ENCODE data around the gene ATG7. TPM values are rescaled to one million over a fixed set of nuclear protein-coding genes. Genes with fewer than 3 reads are reported as not detected.

Gene ATG7
- total and polyA plus RNA-seq, 4 donors, result 7.4 to 53.8 (median 15.6) TPM

GRCh38 chr3:11245827-11246662 is 26.2 kb upstream of the ATG7 start:
- H3K4me3 ChIP-seq (ENCODE audit: low read depth in 1 of 3, low read length in 3 of 3), result no peak overlapping the region
- H3K9ac ChIP-seq (ENCODE audit: low read depth in 1 of 2, low read length in 2 of 2), result no peak overlapping the region
- H3K36me3 ChIP-seq (ENCODE audit: control insufficient read depth in 4 of 4, insufficient read depth in 3 of 4, low read depth in 1 of 4, low read length in 3 of 4), result no peaks in the 10 kb centered on the region
- no peaks in the 10 kb centered on the region for H3K27me3 ChIP-seq (ENCODE audit: control insufficient read depth in 4 of 4, insufficient read depth in 4 of 4, low read length in 3 of 4)
- DNase-seq (ENCODE audit: low spot score), result no peak
- no peaks in the 10 kb centered on the region for H3K4me1 ChIP-seq (ENCODE audit: control insufficient read depth in 4 of 4, insufficient read depth in 4 of 4, low read length in 3 of 4)
- 86% methylated on average over 6 of the region's 6 CpGs for whole genome bisulfite sequencing
- H3K27ac ChIP-seq (ENCODE audit: low read depth in 1 of 2, low read length in 2 of 2), result no peak overlapping the region
- TF ChIP-seq GABPA (IDR thresholded peaks at IDR 0.05 in 1 of 2, conservative IDR thresholded peaks at IDR 0.05 in 1 of 2) (no peak), TAF1 (conservative IDR thresholded peaks at IDR 0.05) (no peak), JUND (IDR thresholded peaks at IDR 0.05) (no peak), NR2F2 (IDR thresholded peaks at IDR 0.05) (no peak), HNF4G (IDR thresholded peaks at IDR 0.05) (no peak), FOXA1 (IDR thresholded peaks at IDR 0.05) (no peak), YY1 (IDR thresholded peaks at IDR 0.05) (no peak), ATF3 (IDR thresholded peaks at IDR 0.05) (no peak), FOXA2 (IDR thresholded peaks at IDR 0.05) (no peak)
- TF ChIP-seq, protein P1, sequence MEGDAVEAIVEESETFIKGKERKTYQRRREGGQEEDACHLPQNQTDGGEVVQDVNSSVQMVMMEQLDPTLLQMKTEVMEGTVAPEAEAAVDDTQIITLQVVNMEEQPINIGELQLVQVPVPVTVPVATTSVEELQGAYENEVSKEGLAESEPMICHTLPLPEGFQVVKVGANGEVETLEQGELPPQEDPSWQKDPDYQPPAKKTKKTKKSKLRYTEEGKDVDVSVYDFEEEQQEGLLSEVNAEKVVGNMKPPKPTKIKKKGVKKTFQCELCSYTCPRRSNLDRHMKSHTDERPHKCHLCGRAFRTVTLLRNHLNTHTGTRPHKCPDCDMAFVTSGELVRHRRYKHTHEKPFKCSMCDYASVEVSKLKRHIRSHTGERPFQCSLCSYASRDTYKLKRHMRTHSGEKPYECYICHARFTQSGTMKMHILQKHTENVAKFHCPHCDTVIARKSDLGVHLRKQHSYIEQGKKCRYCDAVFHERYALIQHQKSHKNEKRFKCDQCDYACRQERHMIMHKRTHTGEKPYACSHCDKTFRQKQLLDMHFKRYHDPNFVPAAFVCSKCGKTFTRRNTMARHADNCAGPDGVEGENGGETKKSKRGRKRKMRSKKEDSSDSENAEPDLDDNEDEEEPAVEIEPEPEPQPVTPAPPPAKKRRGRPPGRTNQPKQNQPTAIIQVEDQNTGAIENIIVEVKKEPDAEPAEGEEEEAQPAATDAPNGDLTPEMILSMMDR (IDR thresholded peaks at IDR 0.05; ENCODE audit: low read depth, low read length, missing input control), result no peak
- TF ChIP-seq, protein P2, sequence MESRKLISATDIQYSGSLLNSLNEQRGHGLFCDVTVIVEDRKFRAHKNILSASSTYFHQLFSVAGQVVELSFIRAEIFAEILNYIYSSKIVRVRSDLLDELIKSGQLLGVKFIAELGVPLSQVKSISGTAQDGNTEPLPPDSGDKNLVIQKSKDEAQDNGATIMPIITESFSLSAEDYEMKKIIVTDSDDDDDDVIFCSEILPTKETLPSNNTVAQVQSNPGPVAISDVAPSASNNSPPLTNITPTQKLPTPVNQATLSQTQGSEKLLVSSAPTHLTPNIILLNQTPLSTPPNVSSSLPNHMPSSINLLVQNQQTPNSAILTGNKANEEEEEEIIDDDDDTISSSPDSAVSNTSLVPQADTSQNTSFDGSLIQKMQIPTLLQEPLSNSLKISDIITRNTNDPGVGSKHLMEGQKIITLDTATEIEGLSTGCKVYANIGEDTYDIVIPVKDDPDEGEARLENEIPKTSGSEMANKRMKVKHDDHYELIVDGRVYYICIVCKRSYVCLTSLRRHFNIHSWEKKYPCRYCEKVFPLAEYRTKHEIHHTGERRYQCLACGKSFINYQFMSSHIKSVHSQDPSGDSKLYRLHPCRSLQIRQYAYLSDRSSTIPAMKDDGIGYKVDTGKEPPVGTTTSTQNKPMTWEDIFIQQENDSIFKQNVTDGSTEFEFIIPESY (IDR thresholded peaks at IDR 0.05), result no peak
- H3K9me3 ChIP-seq (ENCODE audit: control insufficient read depth in 4 of 4, low read length in 3 of 4), result no peaks in the 10 kb centered on the region

GRCh38 chr3:11246663-11246970 is 25.6 kb upstream of the ATG7 start:
- DNase-seq (ENCODE audit: low spot score), result no peak
- Histone ChIP-seq H3K4me3 (ENCODE audit: low read depth in 1 of 3, low read length in 3 of 3) (no peak overlapping the region), H3K4me1 (ENCODE audit: control insufficient read depth in 4 of 4, insufficient read depth in 4 of 4, low read length in 3 of 4) (no peaks in the 10 kb centered on the region), H3K9me3 (ENCODE audit: control insufficient read depth in 4 of 4, low read length in 3 of 4) (no peaks in the 10 kb centered on the region), H3K9ac (ENCODE audit: low read depth in 1 of 2, low read length in 2 of 2) (no peak overlapping the region), H3K27me3 (ENCODE audit: control insufficient read depth in 4 of 4, insufficient read depth in 4 of 4, low read length in 3 of 4) (no peaks in the 10 kb centered on the region), H3K36me3 (ENCODE audit: control insufficient read depth in 4 of 4, insufficient read depth in 3 of 4, low read depth in 1 of 4, low read length in 3 of 4) (no peaks in the 10 kb centered on the region), H3K27ac (ENCODE audit: low read depth in 1 of 2, low read length in 2 of 2) (no peak overlapping the region)
- no peak for TF ChIP-seq HNF4A (conservative IDR thresholded peaks at IDR 0.05)
- TF ChIP-seq, protein P2 (IDR thresholded peaks at IDR 0.05), result no peak
- TF ChIP-seq SP1 (IDR thresholded peaks at IDR 0.05), result no peak
- no peak for TF ChIP-seq RXRA (IDR thresholded peaks at IDR 0.05)
- no peak for TF ChIP-seq MAX (IDR thresholded peaks at IDR 0.05)
- TF ChIP-seq, protein P1 (IDR thresholded peaks at IDR 0.05; ENCODE audit: low read depth, low read length, missing input control), result no peak
- no peak for TF ChIP-seq EGR1 (IDR thresholded peaks at IDR 0.05; ENCODE audit: low read depth in 2 of 2)
- TF ChIP-seq GABPA (IDR thresholded peaks at IDR 0.05 in 1 of 2, conservative IDR thresholded peaks at IDR 0.05 in 1 of 2), result no peak
- TF ChIP-seq REST (IDR thresholded peaks at IDR 0.05), result no peak
- no peak for TF ChIP-seq TAF1 (conservative IDR thresholded peaks at IDR 0.05)
- TF ChIP-seq ATF3 (IDR thresholded peaks at IDR 0.05), result no peak
- TF ChIP-seq NR2F2 (IDR thresholded peaks at IDR 0.05), result no peak
- no peak for TF ChIP-seq JUND (IDR thresholded peaks at IDR 0.05)
- TF ChIP-seq FOXA1 (IDR thresholded peaks at IDR 0.05), result no peak
- TF ChIP-seq YY1 (IDR thresholded peaks at IDR 0.05), result no peak
- TF ChIP-seq HNF4G (IDR thresholded peaks at IDR 0.05), result no peak
- WGBS, result 92% methylated on average over 2 of the region's 2 CpGs
